Esophagus squamous epithelium (tissue), 4 donors: ENCODE data around the gene NDUFV1.

ENCODE experiments used
- CTCF ChIP-seq, 6 experiments: fragments of 450-650 bp in 4 of 6; fragments of 200-600 bp in 2 of 6; sonication (generic) in 2 of 6; IDR thresholded peaks; one replicate each; pipeline ENCODE4 v1.5.1; 2016 to 2019; ENCODE audit warnings: antibody characterized with exemption in 6 of 6, mild to moderate bottlenecking in 4 of 6, moderate library complexity in 4 of 6
- POLR2A ChIP-seq, 4 donors: fragments of 450-650 bp; IDR thresholded peaks; one replicate each; pipeline ENCODE4 v1.6.1; 2017; ENCODE audit warnings: antibody characterized with exemption in 4 of 4, mild to moderate bottlenecking in 4 of 4, moderate library complexity in 3 of 4

DNA sequence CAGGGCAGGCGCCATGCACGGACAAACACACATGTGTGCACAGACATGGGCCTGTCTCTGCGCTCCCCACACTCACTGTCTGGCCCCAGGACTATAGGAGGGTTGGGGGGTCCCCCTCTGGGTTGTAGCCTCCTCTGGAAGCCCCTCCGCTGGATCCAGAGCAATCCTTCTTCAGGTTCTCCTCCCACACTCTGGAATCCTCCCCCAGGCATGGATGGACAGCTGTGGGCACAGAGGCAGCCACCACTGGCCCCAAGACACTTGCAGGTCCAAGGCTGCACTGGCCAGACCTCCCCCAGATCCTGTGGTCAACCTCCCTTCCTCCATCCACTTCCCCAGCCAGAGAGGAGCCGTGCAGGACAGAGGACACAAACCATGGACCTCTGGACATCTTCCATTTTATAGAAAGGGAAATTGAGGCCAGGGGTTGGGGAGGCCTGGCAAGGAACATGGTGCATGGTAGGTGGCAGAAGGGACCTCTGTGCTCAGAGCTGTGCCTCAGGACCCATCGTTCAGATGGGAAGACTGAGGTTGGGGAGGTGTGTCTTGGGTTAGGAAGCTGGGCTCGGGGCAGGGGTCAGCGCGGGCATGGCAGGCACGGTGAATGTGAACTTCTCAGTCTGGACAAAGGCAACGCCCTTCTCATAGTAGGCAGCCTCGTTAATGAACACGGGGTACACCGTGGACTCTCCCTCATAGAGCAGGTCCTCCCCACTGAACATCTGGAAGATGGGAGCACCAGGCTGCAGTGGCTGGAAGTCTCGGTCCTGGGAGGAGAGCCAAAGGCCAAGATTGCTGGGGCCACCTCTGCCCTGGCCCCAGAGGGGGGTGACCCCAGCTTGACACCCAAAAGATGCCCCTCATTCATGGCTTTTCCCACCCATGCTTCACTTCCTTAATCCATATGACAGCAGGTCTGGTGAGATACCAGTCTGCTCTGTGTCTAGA lies 35.7 kb downstream of the NDUFV1 start:
- TF ChIP-seq CTCF (IDR thresholded peaks at IDR 0.05) (no peak), POLR2A (IDR thresholded peaks at IDR 0.05) (no peak)
